SU-DHL-6 (cell line): ENCODE results near the gene CATSPERZ.

ENCODE experiments used
- EZH2phosphoT487 ChIP-seq: fragments of 200-600 bp; sonication (generic), shearing (Covaris generic); conservative IDR thresholded peaks from 2 replicates; pipeline ENCODE4 v1.6.1; 2018; ENCODE audit warnings: mild to moderate bottlenecking, antibody characterized with exemption, low read length, moderate library complexity, mixed read lengths
- TF ChIP-seq, protein P1 (sequence below): fragments of 200-600 bp; sonication (generic); IDR thresholded peaks from one replicate; pipeline ENCODE4 v1.5.1; 2017; ENCODE audit warnings: antibody characterized with exemption, mild to moderate bottlenecking, low read length, moderate library complexity; ENCODE audit not compliant: insufficient read depth, poor library complexity, severe bottlenecking

DNA sequence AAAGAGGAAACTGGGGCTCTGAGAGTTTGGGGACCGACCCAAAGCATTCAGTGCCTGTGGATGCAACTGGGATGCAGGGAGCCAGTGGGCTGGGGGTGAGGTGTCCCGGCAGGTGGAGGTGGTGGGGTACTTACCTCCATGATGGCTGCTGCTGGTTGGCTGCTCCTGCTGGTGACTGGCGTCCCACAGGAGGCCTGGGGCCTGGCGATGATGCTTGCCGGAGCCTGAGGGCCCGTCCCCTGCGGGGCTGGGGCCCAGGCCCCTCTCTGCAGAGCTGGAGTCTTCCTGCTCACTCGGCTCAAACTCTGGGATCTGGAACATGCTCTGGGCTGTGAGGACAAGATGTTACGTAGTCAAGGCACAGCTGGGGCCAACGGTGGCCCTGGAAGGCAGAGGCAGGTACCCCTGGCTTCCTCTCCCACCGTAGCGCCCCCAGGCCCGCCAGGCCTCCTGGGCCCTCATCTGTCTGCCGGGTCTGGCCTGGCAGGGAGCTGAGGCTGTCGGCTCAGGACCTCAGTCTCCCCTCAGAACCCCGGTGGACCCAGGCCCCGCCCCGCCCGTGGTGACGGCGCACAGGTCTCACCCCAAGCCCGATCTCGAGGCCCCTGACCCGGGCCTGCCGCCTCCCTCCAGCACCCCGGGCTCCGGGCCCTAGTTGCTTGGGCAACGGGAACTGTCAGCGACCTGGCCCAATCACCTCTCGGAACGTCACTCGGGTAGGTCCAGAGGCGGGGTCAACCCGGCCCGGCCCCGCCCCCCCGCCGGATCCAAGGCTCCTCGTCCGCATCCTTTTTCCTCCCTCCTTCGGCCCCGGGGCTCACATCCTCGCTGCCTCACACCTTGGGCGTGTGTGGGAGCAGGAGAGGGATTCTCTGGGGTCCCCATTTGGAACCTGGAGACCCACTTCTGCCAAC, 15.9 kb upstream of the CATSPERZ start, which contains the start of gene BAD:
- TF ChIP-seq, protein P1, sequence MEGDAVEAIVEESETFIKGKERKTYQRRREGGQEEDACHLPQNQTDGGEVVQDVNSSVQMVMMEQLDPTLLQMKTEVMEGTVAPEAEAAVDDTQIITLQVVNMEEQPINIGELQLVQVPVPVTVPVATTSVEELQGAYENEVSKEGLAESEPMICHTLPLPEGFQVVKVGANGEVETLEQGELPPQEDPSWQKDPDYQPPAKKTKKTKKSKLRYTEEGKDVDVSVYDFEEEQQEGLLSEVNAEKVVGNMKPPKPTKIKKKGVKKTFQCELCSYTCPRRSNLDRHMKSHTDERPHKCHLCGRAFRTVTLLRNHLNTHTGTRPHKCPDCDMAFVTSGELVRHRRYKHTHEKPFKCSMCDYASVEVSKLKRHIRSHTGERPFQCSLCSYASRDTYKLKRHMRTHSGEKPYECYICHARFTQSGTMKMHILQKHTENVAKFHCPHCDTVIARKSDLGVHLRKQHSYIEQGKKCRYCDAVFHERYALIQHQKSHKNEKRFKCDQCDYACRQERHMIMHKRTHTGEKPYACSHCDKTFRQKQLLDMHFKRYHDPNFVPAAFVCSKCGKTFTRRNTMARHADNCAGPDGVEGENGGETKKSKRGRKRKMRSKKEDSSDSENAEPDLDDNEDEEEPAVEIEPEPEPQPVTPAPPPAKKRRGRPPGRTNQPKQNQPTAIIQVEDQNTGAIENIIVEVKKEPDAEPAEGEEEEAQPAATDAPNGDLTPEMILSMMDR: no peak
- TF ChIP-seq EZH2phosphoT487: no peak
